H1 (cell line): ENCODE data around the gene OR7D4. TPM values are rescaled to one million over a fixed set of nuclear protein-coding genes. Genes with fewer than 3 reads are reported as not detected.
"Not testable (repeated sequence)": the region's sequence is repeated elsewhere in the genome, so short reads cannot be mapped to it uniquely, and the experiment has no call there.

ENCODE experiments used
- CTCF ChIA-PET: fragments of 300-600 bp; sonication (Branson Sonifier 250); formaldehyde crosslinking; loops from one replicate; lab custom pipeline; 2021; ENCODE audit not compliant: partially characterized antibody; lab: Charles Lee
- POLR2A ChIA-PET: fragments of 300-600 bp; sonication (Branson Sonifier 250); formaldehyde crosslinking; loops from one replicate; lab custom pipeline; 2021; ENCODE audit warnings: inconsistent platforms; ENCODE audit not compliant: partially characterized antibody; lab: Charles Lee
- DNase-seq, 2 experiments: peaks; one replicate each; pipeline versions ENCODE4 v3.0.0 to v3.0.0-alpha.2; 2010 to 2022; ENCODE audit warnings: low spot score in 2 of 2, low read depth in 1 of 2, mixed read lengths in 1 of 2
- FAIRE-seq: peaks from 2 replicates; lab custom pipeline; 2011; peaks lifted over from hg19 to GRCh38; lab: Jason Lieb, UNC
- H2AFZ ChIP-seq: 2 replicates; pipeline ENCODE4 v1.8.1; 2012; ENCODE audit warnings: low read length, inconsistent platforms
- H2AK5ac ChIP-seq: 2 replicates; pipeline ENCODE4 v1.6.1; 2013; ENCODE audit warnings: low read depth, low read length
- H2BK120ac ChIP-seq: replicated peaks from 2 replicates; pipeline ENCODE3; 2013; ENCODE audit warnings: low read depth, low read length, inconsistent platforms
- H2BK12ac ChIP-seq: 2 replicates; pipeline ENCODE4 v1.6.1; 2013; ENCODE audit warnings: low read depth, low read length
- H2BK15ac ChIP-seq: 2 replicates; pipeline ENCODE4 v1.6.1; 2013; ENCODE audit warnings: low read length
- H2BK20ac ChIP-seq: 2 replicates; pipeline ENCODE4 v1.6.1; 2013; ENCODE audit warnings: low read length
- H2BK5ac ChIP-seq: 2 replicates; pipeline ENCODE4 v1.6.1; 2013; ENCODE audit warnings: low read depth, low read length
- H3K14ac ChIP-seq: 2 replicates; pipeline ENCODE4 v1.6.1; 2013; ENCODE audit warnings: inconsistent platforms; ENCODE audit not compliant: insufficient read length
- H3K18ac ChIP-seq: 2 replicates; pipeline ENCODE4 v1.6.1; 2013; ENCODE audit warnings: low read length; ENCODE audit errors: extremely low read depth
- H3K23ac ChIP-seq: 2 replicates; pipeline ENCODE4 v1.6.1; 2013; ENCODE audit warnings: inconsistent platforms; ENCODE audit not compliant: insufficient read length
- H3K23me2 ChIP-seq: 2 replicates; pipeline ENCODE4 v1.6.1; 2013; ENCODE audit warnings: low read depth, low read length
- H3K27ac ChIP-seq: 2 replicates; pipeline ENCODE4 v1.6.1; 2011; ENCODE audit warnings: low read depth, low read length, inconsistent platforms
- H3K27me3 ChIP-seq, 4 experiments: replicated peaks in 1 of 4; 1 replicate in 1 of 4; 2 replicates in 3 of 4; pipeline versions ENCODE4 v1.6.1 to v1.8.1; 2011 to 2013; ENCODE audit warnings: low read length in 3 of 4, mild to moderate bottlenecking in 3 of 4, inconsistent platforms in 2 of 4, mixed read lengths in 2 of 4, moderate library complexity in 1 of 4; ENCODE audit not compliant: control insufficient read depth in 3 of 4, insufficient read depth in 3 of 4; ENCODE audit errors: extremely low read depth in 1 of 4
- H3K36me3 ChIP-seq, 4 experiments: 2 replicates each; pipeline versions ENCODE4 v1.6.1 to v1.8.1; 2011 to 2013; ENCODE audit warnings: mild to moderate bottlenecking in 4 of 4, low read length in 3 of 4, moderate library complexity in 2 of 4, control low read depth in 1 of 4, inconsistent platforms in 1 of 4; ENCODE audit not compliant: insufficient read depth in 4 of 4, control insufficient read depth in 2 of 4
- H3K4ac ChIP-seq: replicated peaks from 2 replicates; pipeline ENCODE3; 2013; ENCODE audit warnings: low read length, low read depth, mixed read lengths, inconsistent platforms; ENCODE audit not compliant: insufficient read length
- H3K4me1 ChIP-seq, 4 experiments: replicated peaks in 1 of 4; 1 replicate in 1 of 4; 2 replicates in 3 of 4; pipeline versions ENCODE4 v1.6.1 to v1.8.1; 2011 to 2013; ENCODE audit warnings: low read length in 3 of 4, inconsistent platforms in 2 of 4, mixed read lengths in 1 of 4; ENCODE audit not compliant: insufficient read depth in 4 of 4, control insufficient read depth in 3 of 4
- H3K4me2 ChIP-seq, 2 experiments: 2 replicates each; pipeline versions ENCODE4 v1.6.1 to v1.8.1; 2011 to 2013; ENCODE audit warnings: low read depth in 2 of 2, low read length in 2 of 2, control low read depth in 1 of 2, inconsistent platforms in 1 of 2, mild to moderate bottlenecking in 1 of 2; ENCODE audit not compliant: insufficient read depth in 1 of 2
- H3K4me3 ChIP-seq, 4 experiments: fragments of 200-600, 300-600 bp in 1 of 4; sonication (generic), shearing (Covaris generic), sonication (Bioruptor Twin) in 1 of 4; 2 replicates each; pipeline versions ENCODE4 v1.5.1 to v1.8.1; 2011 to 2016; ENCODE audit warnings: low read length in 4 of 4, low read depth in 3 of 4, control low read depth in 2 of 4, inconsistent platforms in 2 of 4, mild to moderate bottlenecking in 2 of 4, mixed read lengths in 1 of 4, moderate library complexity in 1 of 4; ENCODE audit not compliant: insufficient read depth in 2 of 4; ENCODE audit errors: extremely low read depth in 1 of 4
- H3K56ac ChIP-seq: replicated peaks from 2 replicates; pipeline ENCODE3; 2013; ENCODE audit warnings: low read depth, mild to moderate bottlenecking, mixed read lengths, low read length, inconsistent platforms; ENCODE audit not compliant: insufficient read length
- H3K79me1 ChIP-seq: 2 replicates; pipeline ENCODE4 v1.6.1; 2013; ENCODE audit warnings: low read depth, low read length, control low read depth
- H3K79me2 ChIP-seq, 2 experiments: 2 replicates each; pipeline versions ENCODE4 v1.6.1 to v1.8.1; 2012 to 2013; ENCODE audit warnings: low read length in 2 of 2, mild to moderate bottlenecking in 2 of 2, inconsistent platforms in 1 of 2; ENCODE audit not compliant: insufficient read depth in 2 of 2, control insufficient read depth in 1 of 2
- H3K9ac ChIP-seq, 4 experiments: replicated peaks in 1 of 4; 1 replicate in 1 of 4; 2 replicates in 3 of 4; pipeline versions ENCODE4 v1.6.1 to v1.8.1; 2011 to 2013; ENCODE audit warnings: low read depth in 3 of 4, low read length in 3 of 4, control low read depth in 2 of 4, mild to moderate bottlenecking in 2 of 4, moderate library complexity in 2 of 4, inconsistent platforms in 1 of 4; ENCODE audit errors: extremely low read depth in 1 of 4
- H3K9me3 ChIP-seq, 2 experiments: 2 replicates each; pipeline versions ENCODE4 v1.6.1 to v1.8.1; 2012 to 2013; ENCODE audit warnings: mild to moderate bottlenecking in 2 of 2, moderate library complexity in 2 of 2, control low read depth in 1 of 2, inconsistent platforms in 1 of 2, low read depth in 1 of 2, low read length in 1 of 2, mixed read lengths in 1 of 2; ENCODE audit not compliant: insufficient read depth in 2 of 2
- H4K20me1 ChIP-seq, 2 experiments: replicated peaks in 1 of 2; 2 replicates each; pipeline versions ENCODE3 to v1.8.1; 2011 to 2013; ENCODE audit warnings: inconsistent platforms in 2 of 2, low read length in 2 of 2, mild to moderate bottlenecking in 1 of 2; ENCODE audit not compliant: insufficient read depth in 2 of 2, control insufficient read depth in 1 of 2
- H4K5ac ChIP-seq: 2 replicates; pipeline ENCODE4 v1.6.1; 2013; ENCODE audit warnings: low read length, low read depth, mixed read lengths, inconsistent platforms; ENCODE audit not compliant: insufficient read length
- H4K8ac ChIP-seq: 2 replicates; pipeline ENCODE4 v1.8.0; 2013; ENCODE audit warnings: mild to moderate bottlenecking, moderate library complexity, low read length, inconsistent platforms; ENCODE audit not compliant: insufficient read depth; ENCODE audit errors: extremely low read depth
- H4K91ac ChIP-seq: replicated peaks from 2 replicates; pipeline ENCODE3; 2013; ENCODE audit warnings: low read length, mixed read lengths, inconsistent platforms; ENCODE audit not compliant: insufficient read length
- WGBS, 2 experiments: shearing (Covaris generic) in 1 of 2; methylation state at CpG; one replicate each; pipeline versions ENCODE4 v1.1.6 to v1.1.7; 2013 to 2015; ENCODE audit warnings: low lambda C conversion rate in 2 of 2, mixed read lengths in 2 of 2, inconsistent platforms in 1 of 2, low coverage in 1 of 2, missing lambda C conversion rate in 1 of 2; ENCODE audit not compliant: insufficient replicate concordance in 2 of 2, insufficient coverage in 1 of 2, insufficient read length in 1 of 2; ENCODE audit errors: extremely low coverage in 1 of 2, missing lambda C conversion rate in 1 of 2; 5-methylcytosine and 5-hydroxymethylcytosine counted together
- polyA plus RNA-seq, 7 experiments: library from polyadenylated mRNA; depleted of rRNA in 3 of 7; stranded (reverse) in 5 of 7; unstranded in 2 of 7; fragments of >200 nt in 5 of 7; fragments of 200-250 nt in 2 of 7; gene quantifications; 1 replicate in 5 of 7; 2 replicates in 1 of 7; 4 replicates in 1 of 7; pipeline versions ENCODE4 v1.2.1 to v1.2.3, GENCODE V29; 2011 to 2013; ENCODE audit warnings: missing spikeins in 2 of 7, mixed read lengths in 2 of 7
- total RNA-seq: library from RNA; stranded (reverse); fragmentation: NEBNext Ultra II Directional; extraction: Animal tissue kit (Norgen Biotek cat#: 25700); gene quantifications from 2 replicates; pipeline ENCODE4 v1.2.1, GENCODE V29; 2021

OR7D4 gene
- total and polyA plus RNA-seq, 2 of the 8 experiments (the other 6 are each of a cell fraction or from before 2014, with no cell fraction given), result not detected

DNA sequence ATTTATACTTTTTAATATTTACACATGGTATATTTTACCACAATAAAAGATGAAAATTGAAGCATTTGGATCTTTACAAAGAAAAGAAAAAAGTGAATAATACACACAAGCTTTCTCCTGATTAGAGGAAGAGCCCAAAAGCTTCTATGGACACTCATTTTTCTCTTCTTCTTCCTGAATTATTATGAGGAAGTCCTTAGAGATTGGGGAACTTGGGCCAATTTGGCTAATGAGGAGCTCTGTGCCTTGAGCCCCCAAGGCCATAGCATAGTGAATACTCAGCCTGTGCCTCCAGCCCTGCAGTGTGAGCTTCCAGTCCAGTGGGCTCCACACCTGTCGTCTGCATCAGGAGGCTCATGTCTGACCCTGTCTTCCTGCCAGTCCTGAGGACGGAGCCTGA, 21.3 kb downstream of the OR7D4 start:
- H3K23me2 ChIP-seq, DNase-seq, FAIRE-seq, H3K56ac ChIP-seq, H3K23ac ChIP-seq, H3K4ac ChIP-seq, H3K79me2 ChIP-seq, H3K4me1 ChIP-seq, H3K4me3 ChIP-seq, H2BK12ac ChIP-seq, H3K4me2 ChIP-seq, H4K91ac ChIP-seq, H2BK120ac ChIP-seq, H2BK15ac ChIP-seq, H4K20me1 ChIP-seq, H4K5ac ChIP-seq, H3K9ac ChIP-seq, H3K79me1 ChIP-seq, POLR2A ChIA-PET, H3K18ac ChIP-seq, CTCF ChIA-PET, H3K36me3 ChIP-seq, H4K8ac ChIP-seq, H2BK5ac ChIP-seq, H3K27ac ChIP-seq, H2AK5ac ChIP-seq, H3K27me3 ChIP-seq, H2AFZ ChIP-seq, H3K14ac ChIP-seq, H2BK20ac ChIP-seq: not testable (repeated sequence)
- WGBS, 2 experiments, result no CpG with 5 or more reads among the region's 2 CpGs
- H3K9me3 ChIP-seq, result peaks cover 33 to 54% of the 10 kb centered on the region in 2 experiments
